Adrenal gland (tissue), 12 donors: ENCODE data around the gene TEAD3. TPM values are rescaled to one million over a fixed set of nuclear protein-coding genes. Genes with fewer than 3 reads are reported as not detected.

Experiments
- DNase-seq, 7 donors: peaks; one replicate each; pipeline ENCODE4 v3.0.0-alpha.2; 2019 to 2020
- H3K27ac ChIP-seq, 5 donors: fragments of 200-600 bp; sonication (generic) in 4 of 5; 1 replicate in 3 of 5; 2 replicates in 2 of 5; pipeline versions ENCODE4 v1.5.1 to v1.8.0; 2016 to 2020; ENCODE audit warnings: mild to moderate bottlenecking in 1 of 5
- H3K27me3 ChIP-seq: fragments of 200-600 bp; 2 replicates; pipeline ENCODE4 v1.8.0; 2021
- H3K36me3 ChIP-seq, 2 donors: fragments of 200-600 bp; replicated peaks in 1 of 2; 1 replicate in 1 of 2; 2 replicates in 1 of 2; pipeline versions ENCODE4 v1.5.1 to v1.8.0; 2018 to 2022
- H3K4me1 ChIP-seq, 2 donors: fragments of 200-600 bp; replicated peaks in 1 of 2; 1 replicate in 1 of 2; 2 replicates in 1 of 2; pipeline versions ENCODE4 v1.5.1 to v1.8.0; 2018 to 2021
- H3K4me3 ChIP-seq, 4 donors: fragments of 200-600 bp; sonication (generic) in 3 of 4; one replicate each; pipeline ENCODE4 v1.5.1; 2016 to 2018
- H3K9me3 ChIP-seq, 3 donors: fragments of 200-600 bp; sonication (generic) in 1 of 3; replicated peaks in 1 of 3; 1 replicate in 2 of 3; 2 replicates in 1 of 3; pipeline versions ENCODE4 v1.5.1 to v1.8.0; 2016 to 2021
- POLR2A ChIP-seq, 2 donors: fragments of 450-650 bp; IDR thresholded peaks; one replicate each; pipeline ENCODE4 v1.6.1; 2017; ENCODE audit warnings: antibody characterized with exemption in 2 of 2, mild to moderate bottlenecking in 2 of 2, moderate library complexity in 1 of 2
- WGBS, 4 donors: extraction: QIAGEN DNeasy Blood & Tissue Kit in 2 of 4; methylation state at CpG; one replicate each; pipeline versions ENCODE4 v1.1.5 to v1.1.7; 2013 to 2017; 5-methylcytosine and 5-hydroxymethylcytosine counted together
- intact Hi-C, 2 donors: fragments of 100-400 bp; cut with DNase I; formaldehyde crosslinking; loops; one replicate each; pipeline versions ENCODE4 v1.14.1 to v1.15.0; 2022 to 2023
- polyA plus RNA-seq, 3 donors: library from polyadenylated mRNA; stranded (reverse); fragments of 200-250 nt in 2 of 3; fragments of 350-450 nt in 1 of 3; fragmentation: Illumina TruSeq in 1 of 3; extraction: RNeasy Lipid Tissue Mini Kit (QIAGEN cat#74804) in 1 of 3; gene quantifications; one replicate each; pipeline ENCODE4 v1.2.3, GENCODE V29; 2013 to 2014
- total RNA-seq, 9 donors: library from RNA; depleted of rRNA in 4 of 9; stranded (reverse); fragments of >200 nt in 4 of 9; fragments of 120-200 nt in 1 of 9; fragmentation: NEBNext Ultra II Directional in 1 of 9; extraction: Animal tissue kit (Norgen Biotek cat#: 25700) in 1 of 9; gene quantifications; one replicate each; pipeline versions ENCODE4 v1.1.0 to v1.2.4, GENCODE V29; 2013 to 2023
- TF ChIP-seq, protein P1 (sequence below), 6 experiments: fragments of 450-650 bp in 4 of 6; fragments of 200-600 bp in 2 of 6; sonication (generic) in 1 of 6; IDR thresholded peaks; 1 replicate in 5 of 6; 2 replicates in 1 of 6; pipeline versions ENCODE4 v1.5.1 to v1.8.0; 2016 to 2021; ENCODE audit warnings: antibody characterized with exemption in 6 of 6, mild to moderate bottlenecking in 2 of 6, moderate library complexity in 1 of 6
- donor health status: healthy with polysubstance abuse.
- donor health status: Bipolar disorder and iron deficiency.
- donor health status: DM: yes; HTN: yes; CAD: no.
- donor health status: DM: no; HTN: no; CAD: no.
- donor health status: DM: no; HTN: no; CAD: no.
- donor health status: DM: yes; HTN: yes; CAD: no.

TEAD3 gene
- total and polyA plus RNA-seq, 12 donors: 1.4 to 15.5 (median 8.7) TPM

GRCh38 chr6:35478259-35478658 lies 18.6 kb downstream of the TEAD3 start:
- no peak for DNase-seq
- TF ChIP-seq, protein P1, sequence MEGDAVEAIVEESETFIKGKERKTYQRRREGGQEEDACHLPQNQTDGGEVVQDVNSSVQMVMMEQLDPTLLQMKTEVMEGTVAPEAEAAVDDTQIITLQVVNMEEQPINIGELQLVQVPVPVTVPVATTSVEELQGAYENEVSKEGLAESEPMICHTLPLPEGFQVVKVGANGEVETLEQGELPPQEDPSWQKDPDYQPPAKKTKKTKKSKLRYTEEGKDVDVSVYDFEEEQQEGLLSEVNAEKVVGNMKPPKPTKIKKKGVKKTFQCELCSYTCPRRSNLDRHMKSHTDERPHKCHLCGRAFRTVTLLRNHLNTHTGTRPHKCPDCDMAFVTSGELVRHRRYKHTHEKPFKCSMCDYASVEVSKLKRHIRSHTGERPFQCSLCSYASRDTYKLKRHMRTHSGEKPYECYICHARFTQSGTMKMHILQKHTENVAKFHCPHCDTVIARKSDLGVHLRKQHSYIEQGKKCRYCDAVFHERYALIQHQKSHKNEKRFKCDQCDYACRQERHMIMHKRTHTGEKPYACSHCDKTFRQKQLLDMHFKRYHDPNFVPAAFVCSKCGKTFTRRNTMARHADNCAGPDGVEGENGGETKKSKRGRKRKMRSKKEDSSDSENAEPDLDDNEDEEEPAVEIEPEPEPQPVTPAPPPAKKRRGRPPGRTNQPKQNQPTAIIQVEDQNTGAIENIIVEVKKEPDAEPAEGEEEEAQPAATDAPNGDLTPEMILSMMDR (IDR thresholded peaks at IDR 0.05): no peak
- Histone ChIP-seq H3K27ac (no peak overlapping the region), H3K4me3 (no peak overlapping the region), H3K27me3 (no peaks in the 10 kb centered on the region), H3K9me3 (no peaks in the 10 kb centered on the region), H3K36me3 (no peaks in the 10 kb centered on the region), H3K4me1 (peaks cover 0 to 11% of the 10 kb centered on the region in 2 donors)
- intact Hi-C loops: no loop called here
- WGBS, 4 donors: 84 to 91% (median 88%) methylated on average over 7 of the region's 7 CpGs

- Histone ChIP-seq H3K27ac (no peak overlapping the region), H3K4me3 (no peak overlapping the region), H3K9me3 (no peaks in the 10 kb centered on the region), H3K27me3 (no peaks in the 10 kb centered on the region), H3K36me3 (no peaks in the 10 kb centered on the region), H3K4me1 (peaks cover 0 to 17% of the 10 kb centered on the region in 2 donors)
- no peak for DNase-seq
- no peak for TF ChIP-seq POLR2A (IDR thresholded peaks at IDR 0.05)
- TF ChIP-seq, protein P1 (IDR thresholded peaks at IDR 0.05): no peak
- intact Hi-C loops: no loop called here
- 95 to 98% (median 97%) methylated on average over 5 of the region's 5 CpGs for WGBS, 4 donors
Observed at GRCh38 chr6:35477551-35478179, 19.2 kb downstream of the TEAD3 start.

DNA sequence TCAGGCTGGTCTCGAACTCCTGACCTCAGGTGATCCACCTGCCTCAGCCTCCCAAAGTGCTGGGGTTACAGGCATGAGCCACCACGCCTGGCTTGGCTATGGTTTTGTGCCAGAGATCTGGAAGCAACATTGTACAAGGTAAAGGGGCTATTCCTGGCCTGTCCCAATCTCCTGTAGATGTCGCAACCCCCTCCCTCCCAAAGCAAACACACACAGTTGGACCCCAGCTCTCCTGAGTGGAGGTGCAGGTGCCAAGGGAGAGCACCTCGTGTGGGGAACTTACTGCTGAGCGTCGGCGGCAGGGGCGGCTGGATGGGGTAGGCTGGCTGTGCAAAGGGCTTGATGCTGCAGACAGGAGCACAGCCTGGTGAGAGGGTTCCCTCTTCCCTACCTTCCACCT lies 19.9 kb downstream of the TEAD3 start:
- intact Hi-C loops: no loop called here
- WGBS, 4 donors: 88 to 95% (median 90%) methylated on average over 6 to 8 of the region's 8 CpGs
- Histone ChIP-seq H3K27me3 (no peaks in the 10 kb centered on the region), H3K27ac (no peak overlapping the region), H3K9me3 (no peaks in the 10 kb centered on the region), H3K36me3 (peaks cover 0 to 3% of the 10 kb centered on the region in 2 donors), H3K4me3 (no peak overlapping the region), H3K4me1 (peaks cover 0 to 24% of the 10 kb centered on the region in 2 donors)
- TF ChIP-seq, protein P1 (IDR thresholded peaks at IDR 0.05): no peak
- no peak for TF ChIP-seq POLR2A (IDR thresholded peaks at IDR 0.05)
- DNase-seq: no peak

DNA sequence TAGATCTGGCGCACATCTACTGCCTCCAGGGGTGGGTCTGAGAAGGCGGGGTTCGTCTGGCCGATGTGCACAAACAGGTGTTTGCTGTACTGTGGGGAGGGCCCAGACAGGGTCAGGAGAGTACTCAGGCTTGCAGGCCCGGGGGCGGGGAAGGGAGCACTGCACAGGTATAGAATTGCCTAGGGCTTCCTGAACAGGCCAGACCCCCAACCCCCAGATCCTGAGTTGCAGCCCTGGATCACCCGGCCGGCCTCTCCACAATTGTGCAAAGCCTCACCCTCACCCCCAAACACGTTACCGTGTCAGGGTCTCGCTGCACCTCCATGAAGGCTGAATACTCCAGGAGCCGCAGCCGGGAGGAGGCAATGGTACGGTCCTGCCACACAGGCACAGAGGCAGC lies 20.9 kb downstream of the TEAD3 start:
- intact Hi-C loops: no loop called here
- Histone ChIP-seq H3K36me3 (peaks cover 0 to 12% of the 10 kb centered on the region in 2 donors), H3K4me1 (peaks cover 0 to 27% of the 10 kb centered on the region in 2 donors), H3K27me3 (no peaks in the 10 kb centered on the region), H3K4me3 (no peak overlapping the region), H3K9me3 (no peaks in the 10 kb centered on the region), H3K27ac (no peak overlapping the region)
- 84 to 96% (median 92%) methylated on average over 13 to 14 of the region's 14 CpGs for WGBS, 4 donors
- DNase-seq: no peak
- TF ChIP-seq, protein P1 (IDR thresholded peaks at IDR 0.05): no peak
- no peak for TF ChIP-seq POLR2A (IDR thresholded peaks at IDR 0.05)
